GM18868 (cell line): ENCODE measurements around the gene RLF.

Experiments
- ATAC-seq: cut with Tn5 transposase; IDR thresholded peaks from one replicate; pipeline ENCODE4 v1.9.1; 2021; ENCODE audit warnings: mild to moderate bottlenecking, moderate library complexity; ENCODE audit not compliant: unreplicated experiment

RLF gene

GRCh38 chr1:40161125-40161887, at the start of gene RLF:
Gene RLF, plus strand, starts transcription at chr1:40161387. Its CDS starts 13 bp downstream, at chr1:40161400.
- peak; percentile 92 for ATAC-seq

GRCh38 chr1:40114400-40114799, 46.8 kb upstream of the RLF start:
- no peak for ATAC-seq

- ATAC-seq, result no peak
Measured at GRCh38 chr1:40120128-40120527, 41.1 kb upstream of the RLF start.

- ATAC-seq, result no peak
Measured at GRCh38 chr1:40122855-40123254, 38.3 kb upstream of the RLF start.

- ATAC-seq, result no peak
Measured at GRCh38 chr1:40130892-40131291, 30.3 kb upstream of the RLF start.

- ATAC-seq, result no peak
Measured at GRCh38 chr1:40132383-40133311, 28.5 kb upstream of the RLF start.

- ATAC-seq, result no peak
Measured at GRCh38 chr1:40133312-40133665, 27.9 kb upstream of the RLF start.

GRCh38 chr1:40133839-40134238, 27.3 kb upstream of the RLF start:
- ATAC-seq, result no peak

- no peak for ATAC-seq
Measured at GRCh38 chr1:40140211-40140973, 20.8 kb upstream of the RLF start.

- no peak for ATAC-seq
Measured at GRCh38 chr1:40141878-40142535, 19.2 kb upstream of the RLF start.

- no peak for ATAC-seq
Measured at GRCh38 chr1:40143891-40144575, 17.2 kb upstream of the RLF start.

GRCh38 chr1:40151457-40152079, 9.6 kb upstream of the RLF start:
- no peak for ATAC-seq

- peak; percentile 53 for ATAC-seq
Measured at GRCh38 chr1:40153073-40153770, 8.0 kb upstream of the RLF start.

GRCh38 chr1:40155135-40155534, 6.1 kb upstream of the RLF start:
- no peak for ATAC-seq

GRCh38 chr1:40155910-40156309, 5.3 kb upstream of the RLF start:
- no peak for ATAC-seq

- ATAC-seq, result no peak
Measured at GRCh38 chr1:40160806-40161124, 422 bp upstream of the RLF start.

- ATAC-seq, result no peak
Measured at GRCh38 chr1:40161888-40162397, 756 bp downstream of the RLF start.

- no peak for ATAC-seq
Measured at GRCh38 chr1:40162753-40163441, 1.7 kb downstream of the RLF start.

GRCh38 chr1:40167317-40167716, 6.1 kb downstream of the RLF start:
- ATAC-seq, result no peak
